ENCODE results near the gene RNF144A. TPM values are rescaled to one million over a fixed set of nuclear protein-coding genes. Genes with fewer than 3 reads are reported as not detected.

RNF144A gene
- polyA plus RNA-seq, 1 of the 3 experiments (the other 2 are of a cell fraction): 15.6 TPM

- Histone ChIP-seq H3K4me2 (no peak overlapping the region), H4K20me1 (ENCODE audit: insufficient read depth) (no peaks in the 10 kb centered on the region), H3K79me2 (ENCODE audit: insufficient read depth) (no peaks in the 10 kb centered on the region), H3K27ac (ENCODE audit: low read depth in 2 of 2, low read length in 1 of 2) (no peak overlapping the region), H3K9ac (no peak overlapping the region), H3K9me3 (no peaks in the 10 kb centered on the region), H3K27me3 (ENCODE audit: insufficient read depth) (no peaks in the 10 kb centered on the region), H3K9me2 (no peaks in the 10 kb centered on the region), H3F3A (replicated peaks; ENCODE audit: insufficient read depth) (no peaks in the 10 kb centered on the region), H3K36me3 (replicated peaks in 1 of 2; ENCODE audit: control insufficient read depth in 1 of 2, insufficient read depth in 2 of 2, low read length in 1 of 2) (peaks cover 0 to 2% of the 10 kb centered on the region in 2 experiments), H3K4me1 (ENCODE audit: control insufficient read depth in 1 of 2, insufficient read depth in 2 of 2, low read depth in 1 of 2, low read length in 1 of 2) (peaks cover 0 to 14% of the 10 kb centered on the region in 2 experiments; a peak in 2 of 4 replicates), H3K4me3 (ENCODE audit: low read depth in 2 of 2, low read length in 1 of 2) (no peak overlapping the region), H2AFZ (ENCODE audit: low read depth) (no peak overlapping the region)
- CTCF ChIA-PET: interaction anchor here (0.7 to 4.3 kb wide), 5 partner anchors 8 to 155 kb away, joined by 3 to 47 read pairs (median 5); no protein-coding TSS in a partner anchor
- TF ChIP-seq USF2 (IDR thresholded peaks at IDR 0.05; ENCODE audit: borderline replicate concordance, low read depth, low read length): no peak
- no peak for TF ChIP-seq JUND (IDR thresholded peaks at IDR 0.05)
- no peak for TF ChIP-seq EZH2phosphoT487 (IDR thresholded peaks at IDR 0.05; ENCODE audit: borderline replicate concordance, low read depth)
- no peak for TF ChIP-seq TEAD4 (IDR thresholded peaks at IDR 0.05; ENCODE audit: borderline replicate concordance, insufficient read depth)
- TF ChIP-seq NFIC (IDR thresholded peaks at IDR 0.05; ENCODE audit: borderline replicate concordance): no peak
- no peak for TF ChIP-seq FOXJ3 (CRISPR knock-in tag; IDR thresholded peaks at IDR 0.05)
- TF ChIP-seq GABPA (IDR thresholded peaks at IDR 0.05; ENCODE audit: low read depth): no peak
- TF ChIP-seq TAF1 (IDR thresholded peaks at IDR 0.05; ENCODE audit: borderline replicate concordance, low read depth, low read length): no peak
- TF ChIP-seq RFX5 (IDR thresholded peaks at IDR 0.05; ENCODE audit: low read length): no peak
- no peak for TF ChIP-seq EP300 (IDR thresholded peaks at IDR 0.05; ENCODE audit: borderline replicate concordance in 1 of 2, low read depth in 1 of 2, low read length in 1 of 2)
- TF ChIP-seq GATA2 (CRISPR knock-in tag; IDR thresholded peaks at IDR 0.05): no peak
- no peak for TF ChIP-seq FOXM1 (IDR thresholded peaks at IDR 0.05; ENCODE audit: low read depth)
- TF ChIP-seq MEF2A (IDR thresholded peaks at IDR 0.05; ENCODE audit: borderline replicate concordance, low read depth): no peak
- no peak for TF ChIP-seq POLR2AphosphoS5 (IDR thresholded peaks at IDR 0.05; ENCODE audit: low read depth, low read length)
- no peak for TF ChIP-seq ZBTB33 (IDR thresholded peaks at IDR 0.05; ENCODE audit: borderline replicate concordance, low read depth)
- TF ChIP-seq, protein P1, sequence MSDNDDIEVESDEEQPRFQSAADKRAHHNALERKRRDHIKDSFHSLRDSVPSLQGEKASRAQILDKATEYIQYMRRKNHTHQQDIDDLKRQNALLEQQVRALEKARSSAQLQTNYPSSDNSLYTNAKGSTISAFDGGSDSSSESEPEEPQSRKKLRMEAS (IDR thresholded peaks at IDR 0.05; ENCODE audit: low read depth): no peak
- WGBS (ENCODE audit: low lambda C conversion rate): 86% methylated on average over 3 of the region's 3 CpGs
- DNase-seq: no peak
- POLR2A ChIA-PET: no interaction called here
Observed at GRCh38 chr2:7052404-7052803, 135.2 kb downstream of the RNF144A start.
